Measurements from ENCODE around the gene SH3RF3.
A peak's percentile ranks its signal among the peaks of the same experiment; 100 is the strongest.

Gene SH3RF3

DNA sequence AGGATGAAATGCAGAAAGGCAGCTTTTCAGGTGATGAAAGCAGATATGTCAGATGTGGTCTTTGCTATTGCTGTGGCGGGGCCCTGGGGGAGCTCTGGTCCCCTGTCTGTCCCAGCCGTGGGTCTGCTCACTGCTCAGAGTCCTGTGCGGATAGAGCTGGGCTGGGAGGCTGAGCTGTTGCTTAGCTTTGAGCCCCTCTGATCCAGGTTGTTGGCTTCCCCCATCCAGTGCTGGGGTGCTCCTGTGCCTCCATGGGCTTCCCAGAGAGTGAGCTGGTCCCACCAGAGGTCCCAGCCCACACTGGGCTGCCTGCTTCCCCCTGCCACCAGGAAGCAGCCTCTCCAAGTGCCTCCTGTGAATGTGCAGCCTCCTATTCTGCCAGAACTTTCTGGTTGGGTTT is 55.4 kb downstream of the SH3RF3 start:
- DNase-seq, result no peak

DNA sequence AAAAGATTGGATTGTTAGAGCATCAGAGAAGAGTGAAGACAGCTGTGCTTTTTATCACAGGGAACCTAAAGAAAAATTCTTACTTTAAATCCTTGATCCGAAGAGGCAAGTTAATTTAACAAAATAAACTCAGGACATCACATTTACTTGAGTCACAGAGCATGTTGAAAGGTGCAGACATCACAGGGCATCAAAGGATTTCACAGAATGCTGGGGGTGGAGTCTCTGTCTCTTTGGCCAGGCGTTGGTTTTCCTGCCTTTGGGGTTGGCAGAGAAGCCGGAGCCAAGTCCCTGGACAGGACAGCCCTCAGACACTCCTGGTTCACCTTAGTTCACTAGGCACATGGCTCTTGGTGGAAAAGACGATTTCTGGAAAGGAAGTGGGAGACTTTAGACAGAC is 56.3 kb downstream of the SH3RF3 start:
- no peak for DNase-seq

DNA sequence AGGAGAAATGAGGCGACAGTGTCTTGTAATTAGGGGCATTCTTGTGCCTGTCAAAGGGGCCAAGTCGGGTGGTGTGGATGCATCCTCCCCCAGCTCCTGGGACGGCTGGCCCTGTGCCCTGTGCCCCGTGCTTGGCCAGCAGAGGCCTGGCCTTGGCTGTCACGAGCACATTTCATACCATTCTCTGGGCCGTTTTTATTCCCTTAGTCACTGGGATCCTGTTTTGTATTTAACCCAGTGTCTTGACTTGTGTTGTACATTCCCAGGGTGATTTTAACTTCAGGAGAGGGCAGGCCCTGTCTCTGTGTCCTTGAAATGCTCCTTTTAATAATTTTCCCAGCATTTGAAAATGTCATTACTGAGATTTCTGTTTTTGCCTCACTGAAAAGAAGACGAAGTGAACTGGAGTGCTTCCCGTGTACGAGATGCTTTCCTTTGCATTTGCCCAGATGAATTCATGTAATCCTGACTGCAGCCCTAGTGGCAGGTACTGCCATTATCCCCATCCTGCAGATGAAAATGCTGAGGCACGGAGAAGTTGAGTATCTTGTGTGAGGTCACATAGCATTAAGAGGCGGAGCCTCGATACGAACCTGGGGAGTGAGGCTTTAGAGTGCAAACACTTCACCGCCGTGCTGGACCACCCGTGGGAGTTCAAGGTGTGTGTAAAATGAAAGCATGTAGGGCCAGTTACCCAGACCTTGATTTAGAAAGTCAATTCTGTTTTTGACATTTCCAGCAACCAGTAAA is 57.0 kb downstream of the SH3RF3 start:
- DNase-seq, result no peak

DNA sequence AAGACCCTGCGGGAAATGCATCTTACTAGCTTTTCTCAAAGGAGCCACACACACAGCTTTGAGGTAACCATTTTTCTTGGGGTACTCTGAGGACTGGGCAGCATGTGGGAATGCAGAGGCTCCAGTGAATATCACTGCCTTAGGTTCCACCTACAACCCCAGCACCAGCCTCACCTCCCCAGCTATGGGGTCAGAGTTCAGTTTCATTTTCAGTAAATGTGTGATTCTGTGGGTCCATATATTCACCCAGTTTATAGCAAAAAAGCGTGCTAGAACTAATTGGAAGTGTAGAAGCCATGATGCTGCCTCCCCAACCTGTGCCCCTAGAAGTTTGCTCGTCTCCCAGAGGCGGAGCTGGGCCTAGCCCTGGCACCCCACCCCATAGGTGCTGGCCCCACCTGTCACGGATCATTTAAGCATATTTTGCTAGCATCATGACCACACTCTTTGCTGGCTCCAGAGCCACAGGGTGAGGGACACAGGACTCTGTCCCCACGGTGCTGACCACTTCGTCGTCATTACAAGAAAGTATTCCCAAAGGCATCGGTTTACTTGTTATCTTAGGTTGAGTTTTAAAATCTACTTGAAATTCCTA is 57.7 kb downstream of the SH3RF3 start:
- DNase-seq, result no peak

DNA sequence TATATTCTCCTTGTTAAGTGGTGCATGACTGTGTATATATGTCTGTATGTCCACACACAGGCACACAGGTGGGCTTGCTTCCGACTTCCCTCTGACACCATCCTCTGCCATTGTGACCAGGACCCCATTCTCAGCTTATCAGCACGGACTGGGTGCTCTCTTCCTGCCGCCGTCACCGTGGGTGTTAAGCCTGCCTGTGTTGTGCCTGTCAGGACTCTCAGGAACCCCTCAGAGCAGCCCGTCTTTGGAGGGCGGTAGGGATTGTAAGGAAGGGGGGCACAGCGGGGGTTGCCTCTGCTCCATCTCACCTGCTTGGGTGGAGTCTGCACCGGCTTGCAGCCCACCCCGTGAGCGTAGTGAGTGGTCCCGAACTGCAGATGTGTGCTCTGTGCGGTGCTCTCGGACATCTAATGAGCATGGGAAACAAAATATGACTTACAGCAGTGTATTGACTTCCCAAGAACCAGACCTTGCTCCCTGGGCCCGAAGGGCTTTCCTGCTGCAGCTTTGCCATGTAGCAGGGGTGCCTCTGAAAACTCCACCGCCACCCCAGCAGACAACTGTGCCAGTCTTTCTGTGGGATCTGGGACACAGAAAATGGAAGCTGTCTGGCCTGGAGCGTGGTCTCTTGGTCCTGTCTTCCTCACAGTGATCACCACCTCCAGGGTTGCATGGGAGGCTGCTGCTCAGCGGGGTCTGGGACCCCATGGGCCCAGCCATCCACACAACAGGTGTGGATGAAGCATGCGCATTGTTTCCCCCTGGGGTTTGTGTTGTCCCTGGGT is 58.9 kb downstream of the SH3RF3 start:
- DNase-seq, result no peak

DNA sequence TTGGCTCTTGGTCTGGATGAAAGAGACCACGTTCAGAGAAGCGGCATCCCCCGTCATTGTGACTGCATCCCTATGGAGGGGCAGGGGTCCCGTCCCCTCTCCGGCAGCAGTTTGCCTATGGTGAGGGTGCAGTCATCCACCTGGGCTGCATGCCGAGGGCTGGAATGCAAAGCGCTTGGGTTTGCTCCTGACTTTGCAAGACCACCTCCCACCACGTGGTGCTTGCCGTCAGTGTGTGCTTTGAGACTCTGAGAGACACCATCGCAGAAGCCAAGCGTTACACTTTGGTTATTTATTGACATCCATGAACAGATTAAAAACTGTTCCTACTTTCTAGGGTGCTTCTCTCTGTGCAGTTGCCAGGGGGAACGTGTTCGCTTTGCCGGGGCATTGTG is 59.5 kb downstream of the SH3RF3 start:
- DNase-seq, result no peak

DNA sequence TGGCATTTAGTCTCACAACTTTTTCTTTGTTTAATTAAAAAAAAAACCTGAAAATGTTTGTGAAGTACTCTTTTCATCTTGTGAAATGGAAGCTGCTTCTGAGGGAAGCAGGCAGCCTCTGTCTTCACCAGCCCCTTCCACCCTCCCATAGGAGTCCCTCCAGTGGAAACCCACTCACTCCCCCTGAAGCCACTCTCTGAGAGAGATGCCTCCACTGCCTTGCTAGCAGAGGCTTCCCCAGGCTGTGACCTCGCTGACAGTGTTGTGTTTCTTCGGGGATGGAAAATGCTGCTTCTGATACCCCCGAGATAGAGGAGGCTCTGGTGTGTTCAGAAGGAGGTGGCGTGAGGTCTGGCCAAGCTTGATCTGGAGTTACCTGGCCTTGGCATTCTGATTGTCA is 59.9 kb downstream of the SH3RF3 start:
- DNase-seq, result no peak

DNA sequence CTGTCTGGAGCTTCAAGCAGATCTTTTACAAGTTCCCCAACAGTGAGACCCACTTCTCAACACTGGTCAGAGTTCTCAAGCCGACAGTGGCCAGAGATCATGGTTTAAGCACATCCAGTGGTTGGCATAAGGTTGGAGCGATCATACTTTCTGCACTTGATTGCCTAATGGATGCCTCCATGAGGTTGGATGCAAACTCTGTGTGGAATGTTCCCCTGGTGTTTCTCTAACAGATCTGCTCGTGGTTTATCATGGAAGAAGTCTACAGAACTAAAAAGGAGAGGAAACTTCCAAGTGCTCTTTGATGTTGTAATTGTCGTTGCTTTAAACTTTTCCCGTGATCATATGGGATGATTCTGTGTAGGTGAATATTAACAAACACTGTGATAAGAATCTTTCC is 60.7 kb downstream of the SH3RF3 start:
- no peak for DNase-seq

DNA sequence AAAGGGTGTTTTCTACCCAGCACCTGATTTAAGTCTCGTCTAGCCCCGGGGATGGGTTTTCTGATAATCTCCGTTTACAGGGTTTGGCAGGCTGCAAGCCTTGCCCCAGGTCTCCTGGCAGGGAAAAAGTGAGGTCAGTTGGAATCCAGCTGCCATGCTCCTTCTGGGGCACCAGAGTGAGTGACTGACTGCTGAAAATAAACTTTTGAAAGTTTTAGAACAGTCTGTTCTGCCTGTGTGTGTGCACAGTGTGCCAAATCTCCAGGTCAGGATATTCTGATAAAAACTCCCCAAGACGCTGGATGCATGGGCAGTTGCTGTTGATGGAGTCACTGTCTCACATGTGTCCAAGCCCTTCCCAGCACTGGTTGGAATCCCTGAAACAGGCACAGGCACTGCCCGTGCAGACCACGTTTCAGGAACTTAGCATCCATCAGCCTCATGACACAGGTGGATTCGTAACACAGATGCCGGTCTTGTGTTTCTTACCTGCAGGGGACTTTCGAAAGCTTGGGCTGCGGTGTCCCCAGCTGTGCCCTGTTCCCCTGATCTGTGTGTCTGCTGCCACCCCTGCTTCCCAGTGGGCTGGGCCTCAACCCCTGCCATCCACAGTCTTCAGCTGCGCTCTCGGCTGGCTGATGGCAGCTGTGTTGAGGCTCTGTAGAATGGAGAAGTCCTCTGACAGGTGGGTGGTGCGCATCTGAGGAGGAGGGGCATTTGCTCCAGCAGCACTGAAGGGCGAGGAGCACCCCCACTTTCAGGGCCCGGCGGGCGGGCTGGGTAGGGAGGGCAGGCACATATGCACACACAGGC is 65.0 kb downstream of the SH3RF3 start:
- DNase-seq, result peak in 1 of 4 experiments; percentile 20

DNA sequence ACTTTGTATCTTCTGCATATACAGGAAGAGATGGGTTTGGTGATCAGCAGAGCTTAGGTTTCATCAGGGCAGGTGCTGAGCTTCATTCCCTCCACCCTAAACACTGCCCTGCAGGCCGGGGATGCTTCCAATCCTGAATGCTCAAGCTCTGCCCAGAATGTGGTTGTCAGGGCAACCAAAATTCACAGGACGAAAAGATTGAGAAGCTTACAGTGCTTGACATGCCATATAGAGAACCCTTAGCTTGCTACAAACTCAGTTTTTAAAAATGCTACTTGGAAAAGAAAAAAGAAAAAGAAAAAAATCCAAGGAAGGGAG is 65.6 kb downstream of the SH3RF3 start:
- DNase-seq, result no peak

DNA sequence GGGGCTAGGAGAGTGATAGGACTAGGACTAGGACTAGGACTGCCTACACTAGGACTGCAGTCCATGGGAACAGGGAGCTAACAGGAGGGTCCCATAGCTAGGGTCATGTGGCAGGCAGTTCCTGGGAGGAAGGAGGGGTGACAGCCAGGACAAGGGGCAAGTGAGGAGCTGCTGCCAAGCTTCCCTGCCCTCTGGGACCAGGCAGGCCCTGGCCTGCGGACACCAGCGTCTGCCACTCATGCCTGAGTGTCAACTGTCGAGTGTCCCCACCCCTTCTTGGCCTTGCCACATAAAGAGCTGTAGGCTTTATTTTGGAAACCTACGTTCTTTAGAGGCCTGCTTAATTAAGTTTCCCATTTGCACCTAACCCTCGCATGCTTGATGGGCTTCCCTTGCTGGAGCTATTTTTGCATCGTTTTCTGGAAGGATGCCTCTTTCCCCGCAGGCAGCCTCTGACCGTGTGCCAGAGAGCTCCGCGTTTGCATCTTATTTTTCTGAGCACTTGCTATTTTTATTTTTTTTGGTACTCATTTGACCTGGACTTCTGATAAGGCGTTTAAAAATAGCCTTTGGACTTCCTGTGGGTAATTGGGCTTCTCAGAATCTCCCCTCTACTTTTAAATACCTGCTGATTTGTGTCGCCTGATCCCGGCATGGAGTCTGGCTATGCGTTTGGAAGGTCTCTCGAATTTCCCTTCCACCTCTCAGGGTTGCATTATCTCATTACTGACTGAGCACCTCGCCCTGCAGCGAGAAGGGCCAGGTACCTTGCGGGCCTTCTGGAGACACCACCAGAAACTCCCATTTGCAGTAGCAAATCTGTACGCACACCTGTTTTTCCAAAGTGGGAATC is 66.4 kb downstream of the SH3RF3 start:
- no peak for DNase-seq

DNA sequence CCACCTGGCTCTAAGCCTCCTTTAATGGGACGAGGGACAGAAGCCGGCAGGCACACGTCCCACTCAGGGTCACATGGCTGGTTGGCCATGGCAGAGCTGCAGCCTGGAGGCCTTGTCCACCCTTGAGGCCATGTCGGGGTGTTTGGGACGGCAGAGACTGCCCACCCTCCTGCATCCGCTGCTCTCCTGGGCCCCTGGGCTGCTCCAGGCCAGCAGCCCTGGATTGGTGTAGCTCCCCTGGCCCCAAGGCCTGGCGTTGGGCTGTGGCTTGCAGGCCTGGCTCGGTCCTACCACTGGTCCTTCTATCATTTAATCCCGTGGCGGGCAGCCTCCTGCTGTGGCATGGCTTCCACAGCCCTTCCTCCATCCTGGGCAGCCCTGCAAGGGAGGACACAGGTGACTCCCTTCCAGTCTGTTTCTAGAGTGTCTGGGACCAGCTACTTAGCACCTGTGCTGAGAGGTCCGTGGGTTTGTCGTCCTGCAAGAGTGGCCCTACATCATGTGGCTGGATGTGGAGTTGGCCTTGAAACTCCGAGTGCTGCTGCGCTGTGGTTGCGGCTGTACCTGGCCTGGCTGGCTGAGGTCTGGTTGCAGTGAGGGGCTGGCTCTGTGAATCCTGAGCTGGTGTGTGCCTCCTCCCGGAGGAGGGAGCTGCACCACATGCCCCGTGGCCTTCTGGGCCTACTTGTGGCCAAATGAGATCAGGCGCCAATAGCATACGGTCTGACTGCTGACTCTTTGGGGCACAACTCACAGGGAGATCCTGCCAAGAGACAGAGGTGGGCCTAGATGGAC is 67.3 kb downstream of the SH3RF3 start:
- DNase-seq, result no peak

DNA sequence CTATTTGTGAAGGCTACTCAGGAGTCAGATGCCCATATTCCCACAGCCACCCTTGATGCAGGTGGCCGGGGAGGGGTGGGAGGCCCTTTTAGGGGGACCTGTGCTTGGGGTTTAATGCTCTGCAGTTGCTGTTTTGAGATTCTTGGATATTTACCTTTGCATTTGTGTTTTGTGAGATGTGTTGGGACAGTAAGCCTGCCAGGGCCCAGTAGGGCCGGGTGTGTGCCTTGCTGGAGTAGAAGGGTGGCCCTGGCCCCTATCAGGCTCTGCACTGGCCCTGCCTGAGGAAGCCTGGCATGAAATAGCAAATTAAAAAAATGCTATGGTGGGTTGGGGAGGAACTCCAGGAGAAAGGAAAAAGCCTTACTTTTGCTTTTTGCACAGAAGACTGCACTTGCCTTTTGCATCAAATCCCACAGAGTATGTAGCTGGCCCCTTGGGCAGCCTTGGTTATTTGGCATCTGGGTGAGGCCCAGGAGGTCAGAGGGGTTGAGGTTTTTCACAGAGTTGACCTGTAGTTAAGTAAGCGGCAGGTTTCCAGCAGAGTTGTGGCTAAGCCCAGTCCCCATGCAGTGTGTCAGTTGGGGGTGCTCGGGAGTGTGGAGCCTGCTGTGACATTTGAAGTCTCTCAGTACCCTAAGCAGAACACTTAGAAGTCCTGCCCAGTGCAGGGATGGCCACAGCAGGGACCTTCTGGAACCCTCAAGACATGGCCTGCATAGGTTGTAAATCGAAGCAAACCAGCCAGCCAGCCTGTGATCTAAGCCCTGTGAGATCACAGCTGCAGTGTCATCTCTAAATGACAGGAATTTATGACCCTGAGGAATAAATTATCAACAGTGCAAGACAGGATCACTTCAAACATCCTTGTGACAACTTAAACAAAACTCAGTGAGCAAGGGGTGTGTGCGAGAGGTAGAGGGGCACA is 68.8 kb downstream of the SH3RF3 start:
- DNase-seq, result no peak

DNA sequence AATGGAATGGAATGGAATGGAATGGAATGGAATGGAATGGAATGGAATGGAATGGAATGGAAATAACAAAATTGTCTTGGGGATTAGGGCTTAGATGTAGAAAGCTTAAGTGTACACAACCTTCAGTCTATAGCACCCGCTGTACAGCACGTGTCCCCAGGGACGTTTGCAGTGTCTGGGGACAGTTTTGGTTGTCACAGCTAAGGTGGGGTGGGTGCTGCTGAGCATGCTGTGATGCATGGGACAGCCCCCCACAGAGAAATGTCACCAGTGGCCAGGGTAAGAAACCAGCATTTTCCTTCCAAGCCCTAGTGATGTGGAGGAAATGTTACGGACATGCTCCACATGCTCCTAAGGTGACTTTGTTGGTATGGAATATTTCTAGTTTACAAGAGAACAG is 70.8 kb downstream of the SH3RF3 start:
- no peak for DNase-seq

DNA sequence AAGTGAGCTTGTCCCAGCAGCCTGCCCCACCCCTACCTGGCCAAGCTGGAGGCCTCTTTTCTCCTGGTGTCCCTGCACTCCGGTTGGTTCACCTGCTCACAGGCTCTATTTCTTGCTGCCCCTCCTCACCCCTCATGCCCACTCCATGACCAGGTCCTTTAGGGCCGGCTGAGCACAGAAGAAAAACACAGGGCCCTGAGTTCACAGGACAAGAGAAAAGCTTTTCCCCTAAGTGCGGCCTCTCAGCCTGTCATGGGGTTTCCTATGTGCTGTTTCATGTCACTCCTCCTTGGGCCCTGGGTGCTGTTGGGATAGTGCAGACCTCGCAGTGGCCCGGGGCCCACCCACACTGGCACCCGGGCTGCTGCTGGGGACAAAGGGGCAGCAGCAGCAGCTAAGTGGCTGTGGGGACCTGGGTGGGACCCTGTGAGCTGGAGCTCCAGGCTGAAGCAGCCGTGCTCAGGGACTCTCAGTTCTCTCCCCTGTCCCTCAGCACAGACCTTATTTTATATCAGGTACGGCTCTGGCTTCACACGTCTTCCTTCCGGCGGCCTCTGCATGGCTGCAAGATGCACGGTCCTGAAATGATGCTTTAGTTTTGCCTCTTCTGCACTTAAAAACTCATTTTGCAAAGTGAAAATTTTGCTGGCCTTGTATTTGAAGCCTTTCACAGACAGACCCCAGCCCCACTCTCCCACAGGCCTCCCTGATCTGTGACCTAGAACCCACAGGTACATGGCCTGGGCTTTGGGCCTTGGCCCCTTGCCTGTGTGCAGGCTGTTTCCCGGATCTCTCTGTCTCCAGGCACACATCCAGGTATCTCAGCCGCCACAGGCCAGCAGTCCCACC is 71.8 kb downstream of the SH3RF3 start:
- DNase-seq, result no peak

DNA sequence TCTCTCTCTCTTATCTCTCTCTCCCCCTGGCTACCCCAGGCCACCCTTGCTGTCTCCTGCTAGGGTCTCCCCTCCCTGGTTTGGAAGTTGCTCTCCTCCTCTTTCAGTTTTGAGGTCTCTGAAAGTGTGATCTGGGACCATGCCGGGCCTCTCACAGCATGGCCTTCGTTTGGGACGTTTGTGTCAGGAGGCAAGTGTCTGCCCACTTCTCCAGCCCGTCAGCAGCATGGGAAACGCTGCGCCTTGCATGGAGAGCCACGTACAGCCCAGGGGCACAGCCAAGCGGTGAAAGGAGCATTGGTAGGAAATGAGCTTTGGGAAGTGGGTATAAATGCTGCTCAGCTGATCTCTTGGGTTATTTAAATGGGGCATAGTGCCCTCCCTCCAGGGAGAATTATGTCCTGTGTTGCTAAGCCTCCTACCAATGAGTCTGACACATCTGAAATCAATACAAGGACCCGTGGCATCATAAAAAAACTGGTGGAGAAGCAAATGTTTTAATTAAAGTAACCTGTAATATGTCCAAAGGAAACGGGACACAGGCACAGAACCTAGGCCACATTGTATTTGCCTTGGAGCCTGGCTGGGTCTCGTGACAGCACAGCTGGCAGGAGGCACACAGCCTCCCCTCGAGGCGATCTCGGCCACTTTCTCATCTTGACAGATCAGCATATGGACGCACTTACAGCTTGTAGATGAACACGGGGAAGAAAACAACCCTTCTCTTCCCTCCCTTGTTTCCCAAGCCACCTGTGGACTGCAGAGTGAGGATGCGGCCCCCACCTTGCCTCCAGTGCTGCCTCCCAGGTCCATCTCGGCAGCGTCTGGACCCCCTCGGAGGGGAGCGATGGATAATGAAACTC is 72.7 kb downstream of the SH3RF3 start:
- DNase-seq, result no peak

DNA sequence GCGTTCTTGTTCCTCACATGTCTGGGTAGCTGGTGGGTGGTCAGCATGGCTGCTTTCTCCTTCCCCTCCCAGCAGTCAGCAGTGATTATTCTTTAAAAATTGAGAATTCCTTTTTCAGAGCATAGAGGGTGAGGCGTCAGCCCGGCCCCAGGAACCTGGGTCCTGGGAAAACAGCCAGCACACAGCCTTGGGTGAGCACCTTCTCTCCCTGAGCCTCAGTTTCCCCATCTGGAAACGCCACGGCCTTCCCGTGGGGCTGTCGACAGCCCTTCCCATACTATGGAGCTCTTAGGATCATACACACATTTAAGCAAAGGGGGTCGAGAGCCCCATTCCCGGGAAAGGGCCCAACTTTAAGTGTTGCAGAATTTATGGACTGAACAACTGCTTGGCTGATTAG is 73.5 kb downstream of the SH3RF3 start:
- DNase-seq, result no peak
